ENCODE measurements around the gene LYRM7.
"Not testable (repeated sequence)": the region's sequence is repeated elsewhere in the genome, so short reads cannot be mapped to it uniquely, and the experiment has no call there.

LYRM7 gene

GRCh38 chr5:131170540-131171275 lies at the start of gene LYRM7:
Gene LYRM7 (plus strand): TSS chr5:131170944. CDS start chr5:131171021, 77 bp downstream.
- DNase-seq (ENCODE audit: low spot score) = peak; percentile 97
- peak within 1 kb of the TSS; percentile 75 for H3K27ac ChIP-seq
- POLR2A ChIA-PET (ENCODE audit: low non-redundant PET) = no interaction called here
- TF ChIP-seq CTCF (conservative IDR thresholded peaks at IDR 0.05; ENCODE audit: low read depth) = no peak
- CTCF ChIA-PET = no interaction called here

- H3K27ac ChIP-seq; DNase-seq (ENCODE audit: low spot score); POLR2A ChIA-PET (ENCODE audit: low non-redundant PET); CTCF ChIA-PET: not testable (repeated sequence)
These were observed 43.5 kb upstream of the LYRM7 start for GRCh38 chr5:131127244-131127643.

- H3K27ac ChIP-seq = no peak overlapping the region
- no peak for TF ChIP-seq CTCF (conservative IDR thresholded peaks at IDR 0.05; ENCODE audit: low read depth)
- DNase-seq (ENCODE audit: low spot score) = no peak
- ChIA-PET POLR2A (ENCODE audit: low non-redundant PET) (no interaction called here), CTCF (no interaction called here)
These were observed 41.4 kb upstream of the LYRM7 start for GRCh38 chr5:131129306-131129705.

GRCh38 chr5:131133091-131133490 lies 37.7 kb upstream of the LYRM7 start:
- CTCF ChIA-PET; H3K27ac ChIP-seq; DNase-seq (ENCODE audit: low spot score); POLR2A ChIA-PET (ENCODE audit: low non-redundant PET): not testable (repeated sequence)

- DNase-seq (ENCODE audit: low spot score); CTCF ChIA-PET; H3K27ac ChIP-seq; POLR2A ChIA-PET (ENCODE audit: low non-redundant PET): not testable (repeated sequence)
These were observed 32.3 kb upstream of the LYRM7 start for GRCh38 chr5:131138406-131138805.

- POLR2A ChIA-PET (ENCODE audit: low non-redundant PET) = no interaction called here
- CTCF ChIA-PET = no interaction called here
- H3K27ac ChIP-seq = no peak overlapping the region
- no peak for DNase-seq (ENCODE audit: low spot score)
- no peak for TF ChIP-seq CTCF (conservative IDR thresholded peaks at IDR 0.05; ENCODE audit: low read depth)
These were observed 31.4 kb upstream of the LYRM7 start for GRCh38 chr5:131139321-131139720.

GRCh38 chr5:131142970-131143617 lies 27.6 kb upstream of the LYRM7 start:
- CTCF ChIA-PET = interaction anchor here (0.6 kb wide), 1 partner anchor 64 kb away, joined by 4 read pairs; no protein-coding TSS in a partner anchor
- no peak for DNase-seq (ENCODE audit: low spot score)
- TF ChIP-seq CTCF (conservative IDR thresholded peaks at IDR 0.05; ENCODE audit: low read depth) = no peak
- POLR2A ChIA-PET (ENCODE audit: low non-redundant PET) = no interaction called here
- H3K27ac ChIP-seq = no peak overlapping the region

GRCh38 chr5:131147258-131147657 lies 23.5 kb upstream of the LYRM7 start:
- CTCF ChIA-PET = interaction anchor here (0.6 kb wide), 1 partner anchor 33 kb away, joined by 3 read pairs; no protein-coding TSS in a partner anchor

More at GRCh38 chr5:131147258-131147657, 23.5 kb upstream of the LYRM7 start:
- POLR2A ChIA-PET (ENCODE audit: low non-redundant PET) = interaction anchor here (0.5 kb wide), 1 partner anchor 10 kb away, joined by 8 read pairs; no protein-coding TSS in a partner anchor
- no peak for DNase-seq (ENCODE audit: low spot score)
- H3K27ac ChIP-seq = no peak overlapping the region
- no peak for TF ChIP-seq CTCF (conservative IDR thresholded peaks at IDR 0.05; ENCODE audit: low read depth)

All from RWPE1 (cell line).